Astrocyte (in vitro differentiated cells and primary cell): Measurements from ENCODE around the gene SLCO6A1. TPM values are rescaled to one million over a fixed set of nuclear protein-coding genes. Genes with fewer than 3 reads are reported as not detected.

Experiments used
- DNase-seq: peaks from one replicate; pipeline ENCODE4 v3.0.0-alpha.2; 2010; ENCODE audit warnings: low read depth
- FAIRE-seq: peaks from 2 replicates; lab custom pipeline; 2011; peaks lifted over from hg19 to GRCh38; lab: Jason Lieb, UNC
- H2AFZ ChIP-seq: 2 replicates; pipeline ENCODE4 v1.6.0; 2012; ENCODE audit warnings: low read depth, low read length, inconsistent platforms
- H3K27ac ChIP-seq: 2 replicates; pipeline ENCODE4 v1.5.1; 2011; ENCODE audit warnings: low read depth, low read length, inconsistent platforms
- H3K27me3 ChIP-seq: 2 replicates; pipeline ENCODE4 v1.6.0; 2011; ENCODE audit warnings: low read length, inconsistent platforms; ENCODE audit not compliant: insufficient read depth
- H3K36me3 ChIP-seq: 2 replicates; pipeline ENCODE4 v1.5.1; 2011; ENCODE audit warnings: low read length, inconsistent platforms; ENCODE audit not compliant: insufficient read depth
- H3K4me1 ChIP-seq: 2 replicates; pipeline ENCODE4 v1.5.1; 2011; ENCODE audit warnings: low read length, inconsistent platforms; ENCODE audit not compliant: insufficient read depth
- H3K4me2 ChIP-seq: 2 replicates; pipeline ENCODE4 v1.6.0; 2012; ENCODE audit warnings: low read length, inconsistent platforms
- H3K4me3 ChIP-seq: 2 replicates; pipeline ENCODE4 v1.5.1; 2011; ENCODE audit warnings: low read depth, mild to moderate bottlenecking, low read length, inconsistent platforms; ENCODE audit not compliant: insufficient read depth
- H3K79me2 ChIP-seq: 2 replicates; pipeline ENCODE4 v1.6.0; 2012; ENCODE audit warnings: mild to moderate bottlenecking, low read length, inconsistent platforms; ENCODE audit not compliant: insufficient read depth
- H3K9ac ChIP-seq: 2 replicates; pipeline ENCODE4 v1.6.0; 2012; ENCODE audit warnings: mild to moderate bottlenecking, low read length, inconsistent platforms
- H3K9me3 ChIP-seq: 2 replicates; pipeline ENCODE4 v1.5.1; 2012; ENCODE audit warnings: low read depth, mild to moderate bottlenecking, low read length, inconsistent platforms; ENCODE audit not compliant: insufficient read depth
- H4K20me1 ChIP-seq: 2 replicates; pipeline ENCODE4 v1.6.0; 2012; ENCODE audit warnings: low read length, inconsistent platforms; ENCODE audit not compliant: insufficient read depth
- H3K27ac Mint-ChIP-seq: one replicate; pipeline ENCODE4 v1.8.0; 2021; ENCODE audit warnings: mild to moderate bottlenecking, mixed read lengths; ENCODE audit not compliant: unreplicated experiment
- H3K27me3 Mint-ChIP-seq: one replicate; pipeline ENCODE4 v1.8.0; 2021; ENCODE audit warnings: low read depth, mixed read lengths; ENCODE audit not compliant: unreplicated experiment
- H3K36me3 Mint-ChIP-seq: one replicate; pipeline ENCODE4 v1.8.0; 2021; ENCODE audit warnings: low read depth, mixed read lengths; ENCODE audit not compliant: unreplicated experiment
- H3K4me1 Mint-ChIP-seq: one replicate; pipeline ENCODE4 v1.8.0; 2021; ENCODE audit warnings: low read depth, mixed read lengths; ENCODE audit not compliant: unreplicated experiment
- H3K4me3 Mint-ChIP-seq: one replicate; pipeline ENCODE4 v1.8.0; 2021; ENCODE audit warnings: mild to moderate bottlenecking, moderate library complexity, mixed read lengths; ENCODE audit not compliant: unreplicated experiment
- H3K9me3 Mint-ChIP-seq: one replicate; pipeline ENCODE4 v1.8.0; 2021; ENCODE audit warnings: mild to moderate bottlenecking, mixed read lengths; ENCODE audit not compliant: unreplicated experiment
- EZH2 ChIP-seq: IDR thresholded peaks from 2 replicates; pipeline ENCODE4 v1.6.1; 2012; ENCODE audit warnings: mild to moderate bottlenecking, low read length, inconsistent platforms; ENCODE audit not compliant: insufficient read depth
- total RNA-seq: library from RNA; stranded (reverse); gene quantifications from 2 replicates; pipeline ENCODE4 v1.2.1, GENCODE V29; 2021
- TF ChIP-seq, protein P1 (sequence below): IDR thresholded peaks from 2 replicates; pipeline ENCODE4 v1.5.1; 2011; ENCODE audit warnings: low read depth, mild to moderate bottlenecking, inconsistent platforms, low read length, moderate library complexity; ENCODE audit not compliant: insufficient read depth

Gene SLCO6A1
- total RNA-seq, 1 donor from 2014 or later = not detected

DNA sequence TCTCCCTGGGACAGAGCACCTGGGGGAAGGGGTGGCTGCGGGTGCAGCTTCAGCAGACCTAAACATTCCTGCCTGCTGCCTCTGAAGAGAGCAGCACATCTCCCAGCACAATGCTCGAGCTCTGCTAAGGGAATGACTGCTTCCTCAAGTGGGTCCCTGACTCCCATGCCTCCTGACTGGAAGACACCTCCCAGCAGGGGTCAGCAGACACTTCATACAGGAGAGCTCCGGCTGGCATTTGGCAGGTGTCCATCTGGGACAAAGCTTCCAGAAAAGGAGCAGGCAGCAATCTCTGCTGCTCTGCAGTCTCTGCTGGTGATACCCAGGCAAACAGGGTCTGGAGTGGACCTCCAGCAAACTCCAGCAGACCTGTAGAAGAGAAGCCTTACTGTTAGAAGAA, 77.2 kb downstream of the SLCO6A1 start:
- Histone ChIP-seq H3K9me3 (no peaks in the 10 kb centered on the region), H4K20me1 (no peaks in the 10 kb centered on the region), H3K4me3 (no peak overlapping the region), H3K36me3 (no peaks in the 10 kb centered on the region), H2AFZ (no peak overlapping the region), H3K4me2 (no peak overlapping the region), H3K27me3 (no peaks in the 10 kb centered on the region), H3K4me1 (no peaks in the 10 kb centered on the region), H3K27ac (no peak overlapping the region), H3K79me2 (no peaks in the 10 kb centered on the region), H3K9ac (no peak overlapping the region)
- DNase-seq (no peak), FAIRE-seq (no peak)
- Mint-ChIP-seq H3K27ac (no peak overlapping the region), H3K9me3 (no peaks in the 10 kb centered on the region), H3K4me3 (no peak overlapping the region), H3K27me3 (no peaks in the 10 kb centered on the region), H3K36me3 (no peaks in the 10 kb centered on the region), H3K4me1 (no peaks in the 10 kb centered on the region)
- no peak for TF ChIP-seq EZH2
- TF ChIP-seq, protein P1, sequence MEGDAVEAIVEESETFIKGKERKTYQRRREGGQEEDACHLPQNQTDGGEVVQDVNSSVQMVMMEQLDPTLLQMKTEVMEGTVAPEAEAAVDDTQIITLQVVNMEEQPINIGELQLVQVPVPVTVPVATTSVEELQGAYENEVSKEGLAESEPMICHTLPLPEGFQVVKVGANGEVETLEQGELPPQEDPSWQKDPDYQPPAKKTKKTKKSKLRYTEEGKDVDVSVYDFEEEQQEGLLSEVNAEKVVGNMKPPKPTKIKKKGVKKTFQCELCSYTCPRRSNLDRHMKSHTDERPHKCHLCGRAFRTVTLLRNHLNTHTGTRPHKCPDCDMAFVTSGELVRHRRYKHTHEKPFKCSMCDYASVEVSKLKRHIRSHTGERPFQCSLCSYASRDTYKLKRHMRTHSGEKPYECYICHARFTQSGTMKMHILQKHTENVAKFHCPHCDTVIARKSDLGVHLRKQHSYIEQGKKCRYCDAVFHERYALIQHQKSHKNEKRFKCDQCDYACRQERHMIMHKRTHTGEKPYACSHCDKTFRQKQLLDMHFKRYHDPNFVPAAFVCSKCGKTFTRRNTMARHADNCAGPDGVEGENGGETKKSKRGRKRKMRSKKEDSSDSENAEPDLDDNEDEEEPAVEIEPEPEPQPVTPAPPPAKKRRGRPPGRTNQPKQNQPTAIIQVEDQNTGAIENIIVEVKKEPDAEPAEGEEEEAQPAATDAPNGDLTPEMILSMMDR = no peak

DNA sequence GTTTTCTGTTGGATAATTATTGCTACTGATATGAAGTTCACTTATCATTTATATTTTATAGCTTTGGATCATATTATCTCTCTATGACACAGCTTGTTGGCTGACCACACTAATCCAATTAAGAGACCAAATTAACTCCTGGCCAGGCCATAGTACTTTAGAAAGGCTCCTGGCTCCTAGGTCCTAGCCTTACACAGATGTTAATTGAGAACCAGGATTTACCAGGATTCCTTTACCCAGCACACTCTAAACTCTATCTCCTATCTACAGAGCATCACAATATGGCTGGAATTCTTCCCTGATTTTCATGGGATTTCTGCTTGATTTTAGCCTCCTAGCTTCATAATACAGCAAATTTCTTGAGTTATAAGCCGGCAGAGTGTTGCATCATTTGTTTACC, 80.3 kb downstream of the SLCO6A1 start:
- no peak overlapping the region for H3K9ac ChIP-seq
- no peaks in the 10 kb centered on the region for H3K79me2 ChIP-seq
- H3K4me3 Mint-ChIP-seq = no peak overlapping the region
- no peak overlapping the region for H2AFZ ChIP-seq
- no peak for DNase-seq
- no peaks in the 10 kb centered on the region for H3K27me3 ChIP-seq
- no peaks in the 10 kb centered on the region for H3K9me3 Mint-ChIP-seq
- H3K27ac Mint-ChIP-seq = no peak overlapping the region
- no peaks in the 10 kb centered on the region for H4K20me1 ChIP-seq
- no peaks in the 10 kb centered on the region for H3K36me3 Mint-ChIP-seq
- TF ChIP-seq EZH2 = no peak
- TF ChIP-seq, protein P1 = no peak
- no peak for FAIRE-seq
- no peaks in the 10 kb centered on the region for H3K27me3 Mint-ChIP-seq
- no peak overlapping the region for H3K4me3 ChIP-seq
- no peak overlapping the region for H3K27ac ChIP-seq
- H3K4me1 ChIP-seq = no peaks in the 10 kb centered on the region
- H3K4me1 Mint-ChIP-seq = no peaks in the 10 kb centered on the region
- H3K36me3 ChIP-seq = no peaks in the 10 kb centered on the region
- H3K9me3 ChIP-seq = no peaks in the 10 kb centered on the region
- H3K4me2 ChIP-seq = no peak overlapping the region

DNA sequence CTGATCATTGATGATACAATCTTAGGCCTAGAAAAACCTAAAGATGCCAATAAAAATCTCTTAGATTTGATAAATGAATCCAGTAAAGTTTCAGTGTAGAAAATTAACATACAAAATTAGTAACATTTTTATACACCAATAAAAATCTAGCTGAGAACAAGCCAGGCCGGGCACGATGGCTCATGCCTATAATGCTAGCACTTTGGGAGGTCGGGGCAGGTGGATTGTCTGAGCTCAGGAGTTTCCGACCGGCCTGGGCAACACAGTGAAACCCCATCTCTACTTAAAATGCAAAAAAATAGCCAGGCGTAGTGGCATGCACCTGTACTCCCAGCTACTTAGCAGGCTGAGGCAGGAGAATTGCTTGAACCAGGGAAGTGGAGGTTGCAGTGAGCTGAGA, 84.4 kb downstream of the SLCO6A1 start:
- H3K4me1 Mint-ChIP-seq = no peaks in the 10 kb centered on the region
- no peak overlapping the region for H3K4me3 Mint-ChIP-seq
- H3K79me2 ChIP-seq = no peaks in the 10 kb centered on the region
- no peak overlapping the region for H3K9ac ChIP-seq
- no peaks in the 10 kb centered on the region for H3K4me1 ChIP-seq
- no peak overlapping the region for H3K27ac ChIP-seq
- no peaks in the 10 kb centered on the region for H4K20me1 ChIP-seq
- H3K36me3 ChIP-seq = no peaks in the 10 kb centered on the region
- H3K27ac Mint-ChIP-seq = no peak overlapping the region
- H3K9me3 ChIP-seq = no peaks in the 10 kb centered on the region
- H3K36me3 Mint-ChIP-seq = no peaks in the 10 kb centered on the region
- FAIRE-seq (no peak), DNase-seq (no peak)
- no peaks in the 10 kb centered on the region for H3K9me3 Mint-ChIP-seq
- TF ChIP-seq, protein P1 = no peak
- no peak for TF ChIP-seq EZH2
- H3K4me2 ChIP-seq = no peak overlapping the region
- H3K27me3 ChIP-seq = no peaks in the 10 kb centered on the region
- H2AFZ ChIP-seq = no peak overlapping the region
- H3K4me3 ChIP-seq = no peak overlapping the region
- H3K27me3 Mint-ChIP-seq = no peaks in the 10 kb centered on the region
